Cortex of kidney (tissue), 1 donor: ENCODE data around the gene CCDC170.

Experiments
- DNase-seq: peaks from one replicate; lab custom pipeline; 2025; lab: John Stamatoyannopoulos, UW

CCDC170 gene

DNA sequence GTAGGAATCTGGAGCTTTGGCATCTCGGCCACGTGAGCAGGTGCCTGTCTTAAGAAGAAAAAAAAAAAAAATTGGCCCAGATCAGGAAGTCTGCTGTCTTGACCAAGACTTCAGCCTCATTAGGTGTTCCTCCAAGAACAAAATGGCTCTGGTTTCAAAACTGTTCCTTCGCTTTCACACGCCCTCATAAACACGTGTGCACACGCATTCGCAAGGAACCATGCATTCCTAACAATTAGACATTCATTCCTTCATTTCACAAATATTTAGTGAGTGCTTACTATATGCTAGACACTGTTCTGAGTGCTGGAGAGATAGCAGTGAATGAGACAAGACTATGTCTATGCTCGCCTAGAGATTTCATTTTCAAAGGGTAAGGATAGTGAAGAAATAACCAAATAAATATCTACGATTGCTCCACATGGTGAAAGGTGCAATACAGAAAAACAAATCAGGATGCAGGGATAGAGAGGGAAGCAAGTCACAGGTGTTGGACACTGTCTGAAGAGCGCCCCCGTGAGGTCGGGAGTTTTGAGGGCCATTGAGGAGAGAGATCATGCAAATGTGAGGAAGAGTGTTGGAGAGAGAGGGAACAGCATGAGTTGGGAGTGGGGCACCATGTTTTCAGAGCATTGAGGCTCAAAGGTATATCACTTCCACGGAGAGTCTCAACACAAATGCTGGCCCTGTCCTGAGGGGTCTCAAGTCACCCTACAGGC is 53.3 kb downstream of the CCDC170 start:
- no peak for DNase-seq

DNA sequence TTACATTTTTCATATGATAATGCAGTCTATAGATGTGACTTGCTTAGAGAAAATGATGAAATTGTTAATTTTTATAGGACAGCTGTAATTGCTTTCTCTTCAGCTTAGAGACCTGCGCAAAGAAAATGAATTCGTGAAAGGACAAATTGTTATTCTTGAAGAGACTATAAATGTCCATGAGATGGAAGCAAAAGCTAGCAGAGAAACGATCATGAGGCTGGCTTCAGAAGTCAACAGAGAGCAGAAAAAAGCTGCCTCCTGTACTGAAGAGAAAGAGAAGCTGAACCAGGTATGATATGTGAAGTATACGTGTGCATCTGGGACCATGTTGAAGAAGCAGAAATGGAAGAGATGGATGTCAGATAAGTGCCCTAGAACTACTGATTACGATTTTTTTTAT is 54.4 kb downstream of the CCDC170 start:
- no peak for DNase-seq

DNA sequence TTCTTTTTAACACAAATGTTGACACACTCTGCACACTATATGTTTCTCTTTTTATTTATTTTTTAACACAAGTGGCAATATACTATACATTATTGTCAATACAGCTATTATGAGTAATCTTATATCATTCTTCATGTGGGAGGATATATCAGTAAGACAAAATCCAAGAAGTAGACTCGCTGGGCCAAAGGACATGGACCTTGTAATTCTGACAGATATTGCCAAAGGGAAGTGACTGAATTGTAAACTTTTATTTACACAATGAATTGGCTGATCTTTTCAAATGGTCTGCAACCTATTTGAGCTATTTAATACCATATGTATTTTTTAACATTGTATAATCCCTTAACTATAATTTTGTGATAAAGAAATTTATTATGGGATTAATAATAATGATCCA is 56.0 kb downstream of the CCDC170 start:
- DNase-seq, result no peak

DNA sequence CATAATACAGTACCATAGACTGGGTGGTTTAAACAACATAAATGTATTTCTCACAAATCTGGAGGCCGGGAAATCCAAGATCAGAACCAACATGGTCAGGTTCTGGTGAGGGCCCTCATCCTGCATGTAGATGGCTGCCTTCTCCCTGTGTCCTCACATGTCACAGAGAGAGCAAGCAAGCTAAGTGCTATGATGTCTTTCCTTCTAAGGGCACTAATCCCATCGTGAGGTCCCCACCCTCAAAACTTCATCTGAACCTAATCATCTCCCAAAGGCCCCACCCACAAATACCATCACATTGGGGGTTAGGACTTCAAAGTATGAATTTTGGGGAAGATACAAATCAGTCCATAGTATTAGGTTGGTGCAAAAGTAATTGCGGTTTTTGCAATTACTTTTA is 56.8 kb downstream of the CCDC170 start:
- DNase-seq, result no peak

DNA sequence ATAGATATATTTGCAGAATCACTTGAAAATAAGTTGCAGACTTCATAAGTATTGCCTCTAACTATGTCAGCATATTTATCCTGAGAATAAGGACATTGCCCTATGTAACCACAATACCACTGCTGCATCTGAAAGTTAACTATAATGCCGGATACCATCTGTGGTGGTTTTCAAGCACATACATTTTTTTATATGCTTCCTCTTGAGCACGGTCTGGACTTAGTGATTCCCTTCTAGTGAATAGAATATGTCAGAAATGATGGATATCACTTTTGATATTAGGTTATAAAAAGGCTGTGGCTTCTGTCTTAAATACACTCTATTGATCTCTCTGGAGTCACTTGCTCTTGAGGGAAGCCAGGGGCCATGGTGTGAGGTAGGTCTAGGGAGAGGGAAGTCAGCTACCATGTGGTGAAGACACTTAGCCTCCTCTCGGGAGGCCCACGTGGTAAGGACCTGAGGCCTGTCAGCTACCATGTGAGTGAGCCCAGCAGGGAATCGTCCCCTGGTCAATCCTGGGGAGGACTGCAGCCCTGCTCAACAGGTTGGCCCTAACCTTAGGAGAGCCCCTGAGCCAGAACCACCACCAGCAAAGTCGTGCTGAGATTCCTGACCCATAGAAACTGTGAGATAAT is 57.5 kb downstream of the CCDC170 start:
- DNase-seq, result no peak

DNA sequence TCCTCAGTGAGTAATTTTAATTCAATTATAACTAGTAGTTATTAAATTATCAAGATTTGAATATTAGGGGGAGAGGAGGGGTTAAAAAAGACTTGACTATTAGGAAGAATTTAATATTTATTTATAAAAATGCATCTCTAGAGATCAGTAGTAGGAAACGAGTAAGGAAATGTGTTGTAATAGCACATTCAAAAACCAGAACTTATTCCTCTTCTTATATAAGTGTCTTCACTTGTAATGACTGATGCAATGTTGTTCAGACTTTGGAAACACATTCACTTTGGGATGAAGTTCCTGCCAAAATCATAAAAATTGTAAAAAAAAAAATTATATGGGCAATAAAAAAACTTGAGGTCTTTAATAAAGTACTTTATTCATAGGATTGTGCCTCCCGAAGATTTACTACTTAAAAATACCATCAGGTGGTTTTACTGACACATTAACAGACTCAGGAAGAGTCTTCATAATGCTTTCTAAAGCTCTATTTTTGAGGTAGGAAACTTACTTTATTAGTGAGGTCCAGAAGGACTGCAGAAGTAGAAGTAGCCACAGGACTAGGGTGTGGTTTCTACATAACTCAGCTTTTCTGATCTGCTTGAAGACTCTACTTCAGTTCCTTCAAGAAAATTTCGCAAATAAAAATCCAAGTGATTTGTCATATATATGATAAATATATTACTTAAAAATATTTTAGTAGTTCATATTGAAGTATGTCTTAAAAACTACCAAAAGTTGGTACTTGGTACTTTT is 59.8 kb downstream of the CCDC170 start:
- no peak for DNase-seq

DNA sequence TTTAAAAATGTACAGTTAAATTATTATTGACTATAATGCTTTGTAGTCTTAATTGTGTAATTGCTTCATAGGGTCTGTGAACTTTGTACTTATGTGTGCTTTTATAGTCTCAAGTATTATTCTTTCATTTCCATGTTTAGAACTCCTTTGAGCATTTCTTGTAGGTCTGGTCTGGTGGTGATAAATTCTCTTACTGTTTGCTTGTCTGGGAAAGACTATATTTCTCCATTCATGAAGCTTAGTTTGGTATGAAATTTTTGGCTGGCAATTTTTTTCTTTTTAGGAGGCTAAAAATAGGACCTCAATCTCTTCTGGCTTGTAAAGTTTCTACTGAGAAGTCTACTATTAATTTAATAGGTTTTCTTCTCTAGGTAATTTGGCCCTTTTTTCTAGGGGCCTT is 67.4 kb downstream of the CCDC170 start:
- DNase-seq, result no peak

DNA sequence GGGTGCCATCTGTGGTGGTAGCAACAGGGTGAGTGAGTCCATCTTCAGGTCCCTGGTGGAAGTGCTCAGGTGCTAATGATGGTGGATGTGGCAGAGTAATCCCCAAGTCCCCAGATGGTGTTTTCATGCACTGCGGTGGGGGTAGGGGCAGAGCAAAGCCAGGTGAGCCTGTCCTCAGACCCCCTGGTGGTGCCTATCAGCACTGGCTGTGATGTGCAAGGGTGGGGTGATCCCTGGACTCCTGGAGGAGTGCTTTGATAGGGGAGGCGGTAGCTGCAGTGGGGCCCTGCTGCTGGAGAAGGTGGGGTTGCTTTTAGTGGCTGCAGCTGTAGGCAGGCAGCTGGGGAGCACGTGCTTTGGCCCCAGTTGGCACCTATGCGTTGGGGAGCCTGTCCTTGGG is 70.8 kb downstream of the CCDC170 start:
- no peak for DNase-seq

DNA sequence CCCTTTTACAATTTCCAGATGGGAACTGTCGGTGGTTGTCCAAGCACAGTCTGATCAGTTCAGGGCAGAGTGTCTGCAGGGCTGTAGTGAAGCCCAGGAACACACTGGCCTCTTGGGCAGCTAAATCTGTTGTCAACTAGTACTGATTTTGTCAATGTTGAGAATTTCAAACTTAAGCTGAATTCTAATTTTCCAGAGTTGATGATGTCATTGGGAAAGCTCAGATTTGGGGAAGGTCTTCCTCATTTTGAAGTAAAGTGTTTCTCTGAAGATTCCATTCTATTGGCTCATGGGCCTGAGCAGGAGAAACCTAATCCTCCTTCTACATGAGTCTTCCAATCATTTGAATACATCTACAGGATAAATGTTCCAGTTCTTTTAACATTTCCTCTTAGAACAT is 72.1 kb downstream of the CCDC170 start:
- DNase-seq, result no peak

DNA sequence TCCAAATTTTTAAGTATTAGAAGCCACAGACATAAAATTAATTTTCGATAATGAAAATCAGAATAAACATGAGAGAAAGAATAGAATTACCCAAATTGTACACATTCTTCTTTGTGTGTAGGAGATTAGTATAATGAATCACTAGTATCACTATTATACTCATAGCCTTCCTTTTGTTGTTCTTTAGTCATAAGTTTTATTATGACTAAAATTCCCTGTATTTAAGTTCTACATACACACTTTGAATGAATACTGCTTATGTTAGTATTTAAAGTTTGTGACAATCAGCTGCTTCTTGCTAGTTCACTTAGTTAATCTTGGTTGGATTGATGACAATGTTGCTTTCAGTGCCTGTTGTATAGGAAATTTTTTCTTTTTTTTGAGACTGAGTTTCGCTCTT is 72.7 kb downstream of the CCDC170 start:
- no peak for DNase-seq

DNA sequence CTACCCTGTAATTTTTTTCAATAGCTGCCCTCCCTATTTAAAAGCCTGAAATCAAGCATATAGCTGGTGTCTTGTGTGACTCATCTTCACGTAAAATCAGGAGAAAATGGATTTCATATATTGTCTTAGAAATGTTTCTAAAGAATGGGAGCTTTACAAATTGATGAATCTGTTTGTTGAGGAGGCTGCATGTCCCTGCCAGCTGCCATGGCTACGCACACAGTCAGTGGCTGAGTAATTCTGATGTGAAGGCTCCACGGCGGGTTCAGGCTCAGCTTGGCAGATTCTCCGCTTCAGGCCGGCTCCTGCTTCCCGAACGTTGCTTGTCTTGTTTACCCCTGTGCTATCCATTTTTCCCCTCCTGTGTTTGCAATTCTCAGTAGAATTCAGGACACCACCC is 82.8 kb downstream of the CCDC170 start:
- DNase-seq, result no peak

DNA sequence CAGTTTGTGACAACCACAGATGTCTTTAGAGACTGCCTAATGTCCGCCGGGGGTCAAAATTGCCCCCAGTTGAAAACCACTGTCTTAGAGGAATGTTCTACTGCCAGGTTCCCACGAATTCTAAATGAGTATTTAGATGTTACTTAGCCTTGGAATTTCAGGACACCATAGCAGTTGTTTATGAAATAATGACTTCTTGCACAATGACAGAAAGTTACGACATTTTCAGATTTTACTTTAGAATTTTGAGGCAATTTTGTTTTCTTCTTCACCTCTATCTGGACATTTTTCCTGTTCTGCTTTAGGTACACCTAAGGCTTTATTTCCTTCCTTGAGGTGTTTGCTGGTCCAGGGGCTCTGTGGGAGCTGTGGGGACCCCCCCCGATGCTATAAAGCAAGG is 83.4 kb downstream of the CCDC170 start:
- no peak for DNase-seq

DNA sequence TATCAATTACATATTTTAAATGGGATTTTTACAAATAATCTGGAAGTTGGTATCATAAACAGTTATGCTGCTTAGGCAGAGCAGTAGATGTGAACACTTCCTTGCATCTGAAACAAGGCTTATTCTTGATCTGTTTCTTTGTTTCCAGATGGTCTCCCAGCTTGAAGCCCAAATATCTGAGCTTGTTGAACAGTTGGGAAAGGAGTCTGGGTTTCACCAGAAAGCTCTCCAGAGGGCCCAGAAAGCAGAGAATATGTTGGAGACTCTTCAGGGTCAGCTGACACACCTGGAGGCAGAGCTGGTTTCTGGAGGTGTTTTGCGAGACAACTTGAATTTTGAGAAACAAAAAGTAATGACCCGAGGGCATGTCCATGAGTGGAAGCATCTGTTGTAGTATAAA is 91.9 kb downstream of the CCDC170 start:
- DNase-seq, result no peak

DNA sequence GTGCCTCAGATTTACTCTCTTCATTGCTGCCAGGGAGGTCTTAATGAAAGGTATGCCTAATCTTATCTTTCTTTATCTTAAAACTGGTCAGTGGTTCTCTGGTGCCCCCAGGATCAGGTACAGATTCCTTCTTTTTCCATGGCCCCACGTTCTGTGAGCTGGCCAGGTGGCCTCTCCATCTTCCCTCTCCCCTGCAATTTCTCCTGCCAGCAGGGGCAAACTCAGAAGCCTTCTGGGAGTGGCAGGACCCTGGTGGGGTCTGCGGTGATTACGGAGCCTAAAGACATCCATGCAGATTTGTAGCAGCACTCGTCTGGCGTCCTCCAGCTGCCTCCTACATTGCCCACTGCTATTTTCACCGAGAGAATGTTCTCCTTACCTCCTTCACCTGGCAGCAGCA is 95.8 kb downstream of the CCDC170 start:
- DNase-seq, result no peak

DNA sequence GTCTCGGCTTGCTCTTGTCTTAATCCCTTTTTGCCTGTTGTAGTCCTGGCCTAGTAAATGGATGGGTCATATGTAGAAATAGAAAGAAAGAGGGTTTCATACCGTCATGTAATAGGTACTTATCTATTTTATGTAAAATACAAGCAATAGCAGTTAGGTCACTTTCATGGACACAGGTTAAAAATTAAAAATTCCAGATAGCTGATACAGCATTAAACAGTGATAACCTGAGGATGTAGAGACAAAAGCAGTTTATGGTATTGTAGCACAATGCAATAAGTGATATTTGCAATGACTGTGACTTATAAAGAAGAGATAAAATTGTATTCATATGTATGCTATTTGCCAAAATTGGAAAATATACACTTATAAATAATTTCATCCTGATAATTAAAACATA is 96.9 kb downstream of the CCDC170 start:
- DNase-seq, result no peak

DNA sequence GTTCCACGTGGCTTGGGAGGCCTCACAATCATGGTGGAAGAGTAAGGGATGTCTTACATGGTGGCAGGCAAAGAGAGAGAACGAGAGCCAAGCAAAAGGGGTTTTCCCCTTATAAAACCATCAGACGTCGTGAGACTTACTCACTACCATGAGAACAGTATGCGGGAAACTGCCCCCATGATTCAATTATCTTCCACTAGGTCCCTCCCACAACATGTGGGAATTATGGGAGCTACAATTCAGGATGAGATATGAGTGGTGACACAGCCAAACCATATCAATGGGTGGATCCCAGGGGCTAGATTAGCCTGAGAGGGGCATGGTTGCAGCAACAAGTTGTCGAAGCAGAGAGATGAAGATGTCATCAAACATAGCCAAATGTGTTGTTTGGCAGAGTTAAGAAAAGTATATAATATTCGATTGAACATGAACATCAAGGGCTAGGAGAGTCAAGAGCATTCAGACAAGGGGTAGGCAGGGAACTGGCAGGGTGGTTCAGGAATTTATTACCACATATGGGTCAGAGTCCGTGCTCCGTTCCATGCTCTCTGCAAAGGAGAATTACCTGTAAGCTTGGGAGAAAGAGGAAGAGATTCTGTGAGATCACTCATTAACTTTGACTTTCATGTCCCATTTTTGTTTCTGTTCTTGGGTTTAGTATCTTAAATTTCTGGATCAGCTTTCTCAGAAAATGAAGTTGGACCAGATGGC is 98.8 kb downstream of the CCDC170 start:
- no peak for DNase-seq

DNA sequence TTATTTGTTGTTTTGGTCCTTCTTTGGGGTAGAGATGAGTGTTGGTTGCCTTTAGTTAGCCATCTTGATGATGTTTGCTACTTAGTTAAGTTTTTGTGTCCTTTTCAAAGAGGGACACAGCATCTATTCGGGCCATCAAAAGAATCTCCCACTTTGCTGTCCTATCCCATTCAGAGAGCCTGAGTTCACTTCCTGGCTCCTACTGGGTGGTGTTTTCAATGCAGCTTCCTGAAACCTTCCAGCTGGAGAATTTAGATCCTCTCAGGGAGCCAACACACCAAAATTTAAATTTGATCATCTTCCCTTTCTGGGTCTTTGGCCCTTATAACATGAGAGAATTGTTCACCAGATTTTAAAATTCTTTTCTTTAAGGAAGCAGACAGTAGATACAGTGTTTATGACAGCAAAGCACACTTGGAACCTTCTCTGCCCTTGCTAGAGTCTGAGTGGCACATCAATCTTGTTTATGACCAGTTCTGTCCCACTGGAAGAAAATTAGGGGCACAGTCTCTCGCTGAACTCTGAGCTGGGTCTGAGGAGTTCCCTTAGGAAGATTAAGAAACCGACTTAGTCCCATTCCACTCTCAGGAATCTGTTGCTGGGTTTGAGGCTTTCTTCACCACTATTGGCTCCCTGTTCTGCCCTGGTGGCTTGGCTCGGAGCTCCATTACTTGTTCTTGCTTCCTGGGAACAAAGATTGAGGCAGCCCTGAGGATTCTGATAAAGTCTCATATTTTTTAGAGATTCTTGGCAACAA is 115.5 kb downstream of the CCDC170 start:
- DNase-seq, result no peak

DNA sequence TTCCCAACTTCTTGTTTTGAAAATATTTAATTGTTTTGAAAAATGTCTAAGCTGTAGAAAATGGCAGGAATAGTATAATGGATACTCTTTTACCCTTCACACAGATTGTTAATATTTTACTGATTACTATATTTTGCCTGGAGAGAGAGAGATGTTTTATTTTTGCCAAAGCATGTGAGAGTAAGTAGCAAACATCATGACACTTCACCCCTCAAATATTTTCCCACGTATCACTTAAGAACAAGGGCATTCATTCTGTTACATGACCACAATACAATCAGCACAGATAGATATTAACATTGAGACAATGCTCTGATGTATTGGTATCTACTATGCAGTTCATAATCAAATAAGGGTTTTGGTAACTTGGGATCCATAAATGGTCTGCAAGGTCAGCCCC is 116.5 kb downstream of the CCDC170 start:
- no peak for DNase-seq

DNA sequence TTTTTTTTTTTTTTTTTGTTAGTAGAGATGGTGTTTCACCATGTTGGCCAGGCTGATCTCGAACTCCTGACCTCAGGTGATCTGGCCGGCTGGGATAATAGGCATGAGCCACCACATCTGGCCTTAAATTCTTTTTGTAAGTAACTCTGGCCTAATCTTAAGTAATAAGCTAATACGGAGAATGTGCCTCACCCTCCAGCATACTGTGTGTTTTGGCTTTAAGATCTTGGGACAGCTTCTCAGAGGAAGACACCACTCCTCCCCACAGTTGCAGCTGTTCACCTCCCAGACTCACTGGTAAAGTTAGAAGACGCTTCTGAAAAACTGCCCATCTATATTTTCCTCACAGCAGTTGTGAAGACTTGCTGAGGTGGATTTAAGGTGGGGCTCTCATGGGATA is 120.8 kb downstream of the CCDC170 start:
- no peak for DNase-seq

DNA sequence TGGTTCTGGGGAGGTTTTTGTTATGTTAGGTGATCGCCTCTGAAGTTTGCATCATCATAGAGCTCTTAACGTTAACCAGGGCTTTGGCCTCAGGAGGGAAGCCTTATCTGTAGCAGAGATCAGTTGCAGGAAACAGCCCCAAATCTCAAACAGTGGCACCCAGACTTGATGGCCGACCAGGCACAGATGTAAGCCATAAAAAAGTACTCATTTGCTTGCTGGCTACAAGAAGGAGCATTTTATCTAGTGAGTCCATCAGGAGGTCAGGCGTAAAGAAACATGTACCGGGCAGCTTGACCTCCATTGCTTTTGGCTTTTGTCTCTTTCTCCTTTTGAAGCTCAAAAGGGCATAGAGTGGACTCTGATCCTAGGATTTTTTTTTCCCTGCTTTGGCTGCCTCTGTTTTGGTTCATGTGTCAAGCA is 122.3 kb downstream of the CCDC170 start:
- no peak for DNase-seq

DNA sequence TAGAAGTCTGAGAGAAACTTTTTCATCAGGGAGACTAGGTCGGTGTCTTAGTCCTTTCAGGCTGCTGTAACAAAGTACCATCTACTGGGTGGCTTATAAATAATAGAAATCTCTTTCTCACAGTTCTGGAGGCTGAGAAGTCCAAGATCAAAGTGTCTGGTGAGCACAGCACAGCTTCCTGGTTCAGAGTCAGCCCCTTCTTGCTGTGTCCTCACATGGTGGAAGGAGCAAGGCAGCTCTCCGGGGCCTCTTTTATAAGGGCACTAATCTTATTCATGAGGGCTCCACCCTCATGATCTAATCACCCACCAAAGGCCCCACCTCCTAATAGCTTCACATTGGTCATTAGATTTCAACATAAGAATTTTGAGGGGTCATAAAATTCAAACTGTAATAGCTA is 122.8 kb downstream of the CCDC170 start:
- DNase-seq, result no peak

DNA sequence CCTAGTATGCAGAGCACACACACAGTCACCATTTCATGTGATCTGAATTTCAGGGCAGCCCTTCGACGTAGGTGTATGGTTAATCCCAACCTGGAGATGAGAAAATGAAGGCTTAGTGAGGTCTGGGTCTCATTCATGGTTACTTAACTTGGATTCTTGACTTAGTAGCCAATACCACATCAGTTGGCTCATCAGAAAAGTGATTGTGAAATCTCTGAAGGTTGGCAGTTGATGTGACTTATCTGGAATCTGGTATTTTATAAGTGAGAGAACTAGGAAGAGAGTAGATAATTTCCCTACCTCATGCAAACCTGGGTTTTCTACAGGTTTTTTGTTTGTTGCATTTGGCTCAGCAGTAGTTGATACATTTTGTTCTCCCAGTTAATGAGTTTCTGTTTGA is 123.7 kb downstream of the CCDC170 start:
- DNase-seq, result no peak
